HEK293 (cell line): ENCODE results near the gene LRRC15.
A peak's percentile ranks its signal among the peaks of the same experiment; 100 is the strongest.

Source experiments
- BCL11A ChIP-seq: fragments of 450-650 bp; formaldehyde crosslinking; IDR thresholded peaks from 2 replicates; pipeline ENCODE4 v1.5.1; 2016; ENCODE audit warnings: low read depth, missing biosample characterization, missing genetic modification characterization
- BCL6B ChIP-seq: fragments of 450-650 bp; formaldehyde crosslinking; IDR thresholded peaks from 2 replicates; pipeline ENCODE4 v1.5.1; 2017; ENCODE audit warnings: missing biosample characterization, missing genetic modification characterization
- CTCF ChIP-seq: fragments of 450-650 bp; formaldehyde crosslinking; IDR thresholded peaks from 2 replicates; pipeline ENCODE4 v1.5.1; 2016; ENCODE audit warnings: missing biosample characterization, missing genetic modification characterization
- GLI2 ChIP-seq: fragments of 450-650 bp; formaldehyde crosslinking; IDR thresholded peaks from 2 replicates; pipeline ENCODE4; 2017; ENCODE audit warnings: missing biosample characterization, missing genetic modification characterization, low read depth, borderline replicate concordance
- IKZF3 ChIP-seq: fragments of 450-650 bp; IDR thresholded peaks from 2 replicates; pipeline ENCODE4 v1.5.0; 2018; ENCODE audit warnings: missing biosample characterization, mild to moderate bottlenecking, missing genetic modification characterization, moderate library complexity
- KLF17 ChIP-seq: fragments of 450-650 bp; formaldehyde crosslinking; IDR thresholded peaks from 2 replicates; pipeline ENCODE4 v1.5.1; 2016; ENCODE audit warnings: missing biosample characterization, missing genetic modification characterization
- PRDM6 ChIP-seq: fragments of 450-650 bp; formaldehyde crosslinking; IDR thresholded peaks from 2 replicates; pipeline ENCODE4 v1.5.1; 2017; ENCODE audit warnings: missing biosample characterization, missing genetic modification characterization
- SCRT2 ChIP-seq: fragments of 450-650 bp; formaldehyde crosslinking; IDR thresholded peaks from 2 replicates; pipeline ENCODE4 v1.5.1; 2016; ENCODE audit warnings: missing biosample characterization, missing genetic modification characterization
- SP7 ChIP-seq: fragments of 450-650 bp; formaldehyde crosslinking; IDR thresholded peaks from 2 replicates; pipeline ENCODE4 v1.5.1; 2016; ENCODE audit warnings: missing biosample characterization, missing genetic modification characterization
- TRIM28 ChIP-seq: IDR thresholded peaks from 2 replicates; pipeline ENCODE4 v1.6.1; 2011; ENCODE audit warnings: low read length, control low read depth, borderline replicate concordance
- ZBTB20 ChIP-seq: fragments of 450-650 bp; formaldehyde crosslinking; IDR thresholded peaks from 2 replicates; pipeline ENCODE4 v1.5.1; 2016; ENCODE audit warnings: missing biosample characterization, missing genetic modification characterization
- ZBTB26 ChIP-seq: fragments of 450-650 bp; formaldehyde crosslinking; optimal IDR thresholded peaks from 2 replicates; pipeline ENCODE3; 2016; ENCODE audit warnings: missing biosample characterization, mild to moderate bottlenecking, missing genetic modification characterization
- ZFP69B ChIP-seq: fragments of 450-650 bp; formaldehyde crosslinking; IDR thresholded peaks from 2 replicates; pipeline ENCODE4 v1.5.1; 2016; ENCODE audit warnings: missing biosample characterization, missing genetic modification characterization
- ZNF10 ChIP-seq: fragments of 450-650 bp; formaldehyde crosslinking; IDR thresholded peaks from 2 replicates; pipeline ENCODE4 v1.5.1; 2017; ENCODE audit warnings: missing biosample characterization, missing genetic modification characterization
- ZNF114 ChIP-seq: fragments of 450-650 bp; formaldehyde crosslinking; IDR thresholded peaks from 2 replicates; pipeline ENCODE4 v1.5.0; 2017; ENCODE audit warnings: missing biosample characterization, missing genetic modification characterization
- ZNF132 ChIP-seq: fragments of 450-650 bp; formaldehyde crosslinking; IDR thresholded peaks from 2 replicates; pipeline ENCODE4 v1.5.1; 2017; ENCODE audit warnings: missing biosample characterization, missing genetic modification characterization, borderline replicate concordance
- ZNF155 ChIP-seq: fragments of 450-650 bp; formaldehyde crosslinking; IDR thresholded peaks from 2 replicates; pipeline ENCODE4 v1.5.1; 2016; ENCODE audit warnings: missing biosample characterization, missing genetic modification characterization
- ZNF175 ChIP-seq: fragments of 450-650 bp; formaldehyde crosslinking; IDR thresholded peaks from 2 replicates; pipeline ENCODE4 v1.5.1; 2016; ENCODE audit warnings: missing biosample characterization, missing genetic modification characterization
- ZNF184 ChIP-seq: fragments of 450-650 bp; IDR thresholded peaks from 2 replicates; pipeline ENCODE4 v1.5.1; 2018; ENCODE audit warnings: missing biosample characterization, mild to moderate bottlenecking, missing genetic modification characterization
- ZNF302 ChIP-seq: fragments of 450-650 bp; formaldehyde crosslinking; IDR thresholded peaks from 2 replicates; pipeline ENCODE4 v1.5.1; 2016; ENCODE audit warnings: missing biosample characterization, missing genetic modification characterization, low read depth
- ZNF510 ChIP-seq: fragments of 450-650 bp; formaldehyde crosslinking; IDR thresholded peaks from 2 replicates; pipeline ENCODE4 v1.5.1; 2018; ENCODE audit warnings: mild to moderate bottlenecking, missing genetic modification characterization, missing biosample characterization; ENCODE audit not compliant: insufficient replicate concordance
- ZNF513 ChIP-seq: fragments of 450-650 bp; IDR thresholded peaks from 2 replicates; pipeline ENCODE4 v1.5.1; 2018; ENCODE audit warnings: missing biosample characterization, missing genetic modification characterization
- ZNF654 ChIP-seq: fragments of 450-650 bp; formaldehyde crosslinking; IDR thresholded peaks from 2 replicates; pipeline ENCODE4 v1.5.1; 2016; ENCODE audit warnings: low read depth, missing biosample characterization, missing genetic modification characterization
- ZNF660 ChIP-seq: fragments of 450-650 bp; IDR thresholded peaks from 2 replicates; pipeline ENCODE4 v1.5.1; 2018; ENCODE audit warnings: missing biosample characterization, mild to moderate bottlenecking, missing genetic modification characterization
- ZNF692 ChIP-seq: fragments of 450-650 bp; formaldehyde crosslinking; IDR thresholded peaks from 2 replicates; pipeline ENCODE4 v1.5.1; 2016; ENCODE audit warnings: missing biosample characterization, missing genetic modification characterization
- ZNF701 ChIP-seq: fragments of 450-650 bp; formaldehyde crosslinking; IDR thresholded peaks from 2 replicates; pipeline ENCODE4 v1.5.1; 2016; ENCODE audit warnings: missing biosample characterization, missing genetic modification characterization
- ZNF76 ChIP-seq: fragments of 450-650 bp; formaldehyde crosslinking; IDR thresholded peaks from 2 replicates; pipeline ENCODE4; 2016; ENCODE audit warnings: low read depth, missing biosample characterization, missing genetic modification characterization, borderline replicate concordance
- ZNF768 ChIP-seq: fragments of 450-650 bp; formaldehyde crosslinking; IDR thresholded peaks from 2 replicates; pipeline ENCODE4 v1.5.1; 2018; ENCODE audit warnings: missing biosample characterization, mild to moderate bottlenecking, missing genetic modification characterization
- ZNF830 ChIP-seq: fragments of 450-650 bp; IDR thresholded peaks from 2 replicates; pipeline ENCODE4 v1.5.0; 2018; ENCODE audit warnings: missing biosample characterization, missing genetic modification characterization, low read depth, mild to moderate bottlenecking, moderate library complexity
- ZNF837 ChIP-seq: fragments of 450-650 bp; formaldehyde crosslinking; IDR thresholded peaks from 2 replicates; pipeline ENCODE4 v1.5.1; 2016; ENCODE audit warnings: missing biosample characterization, missing genetic modification characterization

The LRRC15 gene

GRCh38 chr3:194326192-194326967 lies 43.2 kb downstream of the LRRC15 start (continued):
- TF ChIP-seq ZNF513, result no peak
- TF ChIP-seq CTCF (tag by site-specific recombination), result no peak
- no peak for TF ChIP-seq ZNF768 (tag by site-specific recombination)
- peak; percentile 47 for TF ChIP-seq IKZF3 (tag by site-specific recombination)
- peak; percentile 75; the same call in 1 of the 2 replicates for TF ChIP-seq KLF17 (tag by site-specific recombination)
- no peak for TF ChIP-seq ZBTB26 (tag by site-specific recombination)
- TF ChIP-seq ZNF654 (tag by site-specific recombination), result no peak
- no peak; the same call in none of the 2 replicates for TF ChIP-seq ZNF76 (tag by site-specific recombination)
- no peak for TF ChIP-seq ZNF701
- no peak for TF ChIP-seq ZNF830
- no peak for TF ChIP-seq ZNF10 (tag by site-specific recombination)
- no peak for TF ChIP-seq GLI2 (tag by site-specific recombination)
- TF ChIP-seq ZNF692 (tag by site-specific recombination), result no peak
- no peak for TF ChIP-seq PRDM6
- no peak; the same call in 1 of the 2 replicates for TF ChIP-seq ZBTB20
- no peak; the same call in 1 of the 2 replicates for TF ChIP-seq ZNF114
- TF ChIP-seq ZNF175 (tag by site-specific recombination), result peak; percentile 19; the same call in 1 of the 2 replicates
- TF ChIP-seq BCL11A (tag by site-specific recombination), result no peak
- TF ChIP-seq ZNF837 (tag by site-specific recombination), result no peak
- TF ChIP-seq ZNF155 (tag by site-specific recombination), result no peak
- TF ChIP-seq ZNF660 (tag by site-specific recombination), result no peak
- no peak for TF ChIP-seq ZNF302 (tag by site-specific recombination)
- no peak for TF ChIP-seq ZNF184
- no peak for TF ChIP-seq ZNF510 (tag by site-specific recombination)
- peak; percentile 8; the same call in 1 of the 2 replicates for TF ChIP-seq BCL6B (tag by site-specific recombination)
- no peak for TF ChIP-seq SP7 (tag by site-specific recombination)
- no peak for TF ChIP-seq SCRT2
- peak; percentile 38; the same call in 1 of the 2 replicates for TF ChIP-seq TRIM28
- TF ChIP-seq ZFP69B, result peak; percentile 67; the same call in 1 of the 2 replicates
- TF ChIP-seq ZNF132, result no peak
